ENCODE measurements around the gene ACE2.

- TF ChIP-seq PKNOX1 (IDR thresholded peaks at IDR 0.05) (no peak), TARDBP (IDR thresholded peaks at IDR 0.05) (no peak), FOXK2 (IDR thresholded peaks at IDR 0.05) (no peak)
These were observed 33.5 kb downstream of the ACE2 start for GRCh38 chrX:15567267-15567666.

All from HEK293T (cell line).